Retinal pigment epithelial cell (primary cell): ENCODE data around the gene IFNGR2.
A peak's percentile ranks its signal among the peaks of the same experiment; 100 is the strongest.

Experiments
- DNase-seq: peaks from one replicate; pipeline ENCODE4 v3.0.0-alpha.2; 2010; ENCODE audit warnings: low read depth
- H3K4me3 ChIP-seq: 2 replicates; pipeline ENCODE4 v1.5.1; 2011; ENCODE audit warnings: mild to moderate bottlenecking, low read length, control low read depth, moderate library complexity
- CTCF ChIP-seq: conservative IDR thresholded peaks from 2 replicates; pipeline ENCODE4 v1.5.1; 2011; ENCODE audit warnings: low read depth, low read length, control low read depth, inconsistent platforms

The IFNGR2 gene

GRCh38 chr21:33395891-33396331 lies 7.3 kb upstream of the IFNGR2 start:
- TF ChIP-seq CTCF: no peak
- peak; percentile 47 for DNase-seq
- H3K4me3 ChIP-seq: no peak overlapping the region

GRCh38 chr21:33396436-33396835 lies 6.8 kb upstream of the IFNGR2 start:
- TF ChIP-seq CTCF: no peak
- DNase-seq: no peak
- H3K4me3 ChIP-seq: no peak overlapping the region

GRCh38 chr21:33396951-33397350 lies 6.3 kb upstream of the IFNGR2 start:
- TF ChIP-seq CTCF: no peak
- H3K4me3 ChIP-seq: no peak overlapping the region
- peak; percentile 88 for DNase-seq

- DNase-seq: no peak
- H3K4me3 ChIP-seq: no peak overlapping the region
- no peak for TF ChIP-seq CTCF
These were observed 5.5 kb upstream of the IFNGR2 start for GRCh38 chr21:33397717-33398116.

- no peak overlapping the region for H3K4me3 ChIP-seq
- TF ChIP-seq CTCF: no peak
- no peak for DNase-seq
These were observed 4.9 kb upstream of the IFNGR2 start for GRCh38 chr21:33398361-33398760.

- H3K4me3 ChIP-seq: no peak overlapping the region
- DNase-seq: no peak
- TF ChIP-seq CTCF: no peak
These were observed 1.6 kb upstream of the IFNGR2 start for GRCh38 chr21:33401630-33401992.

- H3K4me3 ChIP-seq: peak overlapping the region; percentile 77
- DNase-seq: no peak
- no peak for TF ChIP-seq CTCF
These were observed 923 bp upstream of the IFNGR2 start for GRCh38 chr21:33402001-33402979.
